SU-DHL-6 (cell line): ENCODE data around the gene LMTK3.

ENCODE experiments used
- H2AFZ ChIP-seq: fragments of 200-600 bp; sonication (generic); 2 replicates; pipeline ENCODE4 v1.6.1; 2014; ENCODE audit warnings: low read depth, mild to moderate bottlenecking, moderate library complexity, mixed read lengths, antibody characterized with exemption, low read length; ENCODE audit not compliant: severe bottlenecking
- H3F3A ChIP-seq: fragments of 200-600 bp; shearing (Covaris generic); 2 replicates; pipeline ENCODE4 v1.6.0; 2016; ENCODE audit warnings: antibody characterized with exemption, mild to moderate bottlenecking; ENCODE audit not compliant: insufficient read depth
- H3K27ac ChIP-seq: fragments of 200-600 bp; sonication (generic); 2 replicates; pipeline ENCODE4 v1.5.1; 2016; ENCODE audit warnings: low read depth, mild to moderate bottlenecking, low read length, moderate library complexity, mixed read lengths
- H3K27me3 ChIP-seq: fragments of 200-600 bp; sonication (generic), shearing (Covaris generic); 2 replicates; pipeline ENCODE4 v1.6.0; 2014; ENCODE audit warnings: mild to moderate bottlenecking, low read length
- H3K36me3 ChIP-seq: fragments of 200-600 bp; sonication (generic); 2 replicates; pipeline ENCODE4 v1.6.1; 2014; ENCODE audit warnings: mild to moderate bottlenecking, low read length, mixed read lengths
- H3K4me2 ChIP-seq: fragments of 300-600, 200-600 bp; shearing (Covaris generic), sonication (generic); 2 replicates; pipeline ENCODE4 v1.6.0; 2014; ENCODE audit warnings: low read length, low read depth, mild to moderate bottlenecking; ENCODE audit not compliant: poor library complexity, severe bottlenecking
- H3K4me3 ChIP-seq: fragments of 200-600 bp; sonication (generic); 2 replicates; pipeline ENCODE4 v1.5.1; 2014; ENCODE audit warnings: antibody characterized with exemption, low read length, mild to moderate bottlenecking, mixed read lengths; ENCODE audit not compliant: insufficient read depth, poor library complexity, severe bottlenecking
- H3K79me2 ChIP-seq: fragments of 200-600 bp; sonication (generic); 2 replicates; pipeline ENCODE4 v1.6.1; 2014; ENCODE audit warnings: mild to moderate bottlenecking, low read length, moderate library complexity; ENCODE audit not compliant: insufficient read depth
- H3K9ac ChIP-seq: fragments of 200-600 bp; sonication (generic); 2 replicates; pipeline ENCODE4 v1.7.0; 2014; ENCODE audit warnings: mild to moderate bottlenecking, low read length
- H3K9me2 ChIP-seq: fragments of 200-600 bp; sonication (generic); replicated peaks from 2 replicates; pipeline ENCODE4 v1.6.1; 2014; ENCODE audit warnings: low read length; ENCODE audit not compliant: insufficient read depth
- H3K9me3 ChIP-seq: fragments of 200-600 bp; sonication (generic); 2 replicates; pipeline ENCODE4 v1.6.1; 2014; ENCODE audit warnings: low read length, mixed read lengths; ENCODE audit not compliant: insufficient read depth
- H4K20me1 ChIP-seq: fragments of 200-600 bp; sonication (generic); 2 replicates; pipeline ENCODE4 v1.6.1; 2014; ENCODE audit warnings: low read depth, mild to moderate bottlenecking, antibody characterized with exemption, low read length, moderate library complexity, mixed read lengths
- EZH2phosphoT487 ChIP-seq: fragments of 200-600 bp; sonication (generic), shearing (Covaris generic); conservative IDR thresholded peaks from 2 replicates; pipeline ENCODE4 v1.6.1; 2018; ENCODE audit warnings: mild to moderate bottlenecking, antibody characterized with exemption, low read length, moderate library complexity, mixed read lengths
- TF ChIP-seq, protein P1 (sequence below): fragments of 200-600 bp; sonication (generic); IDR thresholded peaks from one replicate; pipeline ENCODE4 v1.5.1; 2017; ENCODE audit warnings: antibody characterized with exemption, mild to moderate bottlenecking, low read length, moderate library complexity; ENCODE audit not compliant: insufficient read depth, poor library complexity, severe bottlenecking

The LMTK3 gene

DNA sequence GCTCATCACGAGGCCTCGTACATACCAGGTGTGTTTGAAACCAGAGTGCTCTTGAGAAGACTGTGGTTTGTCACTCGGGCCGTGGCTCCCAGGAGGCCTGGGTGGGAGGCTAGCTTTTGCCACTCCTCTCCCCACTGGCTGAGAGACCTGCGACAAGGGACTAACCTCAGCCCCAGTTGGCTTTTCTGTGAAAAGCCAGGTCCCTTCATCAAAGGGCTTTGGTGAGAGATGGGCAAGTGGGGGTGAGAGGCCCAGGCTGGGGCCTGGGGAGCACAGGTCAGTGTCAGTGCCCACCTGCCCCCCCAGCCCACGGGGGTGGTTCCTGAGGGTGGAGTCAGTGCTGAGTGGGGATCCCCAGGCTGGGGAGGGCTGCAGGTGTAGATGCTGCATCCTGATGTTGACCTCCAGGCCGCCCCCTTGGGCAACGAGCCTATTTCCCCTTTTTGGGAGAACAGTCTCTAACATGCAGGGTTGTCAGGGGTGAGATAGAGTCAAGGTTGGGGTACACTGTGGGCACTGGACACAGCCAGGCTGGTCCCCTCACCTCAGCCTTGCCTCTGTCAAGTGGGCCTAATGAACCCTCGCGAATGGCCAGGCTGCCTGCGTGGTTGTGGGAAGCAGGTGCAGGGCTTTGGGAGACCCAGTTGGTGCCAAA, 55.6 kb downstream of the LMTK3 start:
- Histone ChIP-seq H3K9me2 (no peaks in the 10 kb centered on the region), H3K9ac (no peak overlapping the region), H3K36me3 (no peaks in the 10 kb centered on the region), H4K20me1 (no peaks in the 10 kb centered on the region), H2AFZ (no peak overlapping the region), H3K27me3 (no peaks in the 10 kb centered on the region), H3K27ac (no peak overlapping the region), H3K79me2 (peaks cover 5% of the 10 kb centered on the region), H3K4me3 (no peak overlapping the region), H3F3A (no peaks in the 10 kb centered on the region), H3K4me2 (no peak overlapping the region), H3K9me3 (no peaks in the 10 kb centered on the region)
- TF ChIP-seq, protein P1, sequence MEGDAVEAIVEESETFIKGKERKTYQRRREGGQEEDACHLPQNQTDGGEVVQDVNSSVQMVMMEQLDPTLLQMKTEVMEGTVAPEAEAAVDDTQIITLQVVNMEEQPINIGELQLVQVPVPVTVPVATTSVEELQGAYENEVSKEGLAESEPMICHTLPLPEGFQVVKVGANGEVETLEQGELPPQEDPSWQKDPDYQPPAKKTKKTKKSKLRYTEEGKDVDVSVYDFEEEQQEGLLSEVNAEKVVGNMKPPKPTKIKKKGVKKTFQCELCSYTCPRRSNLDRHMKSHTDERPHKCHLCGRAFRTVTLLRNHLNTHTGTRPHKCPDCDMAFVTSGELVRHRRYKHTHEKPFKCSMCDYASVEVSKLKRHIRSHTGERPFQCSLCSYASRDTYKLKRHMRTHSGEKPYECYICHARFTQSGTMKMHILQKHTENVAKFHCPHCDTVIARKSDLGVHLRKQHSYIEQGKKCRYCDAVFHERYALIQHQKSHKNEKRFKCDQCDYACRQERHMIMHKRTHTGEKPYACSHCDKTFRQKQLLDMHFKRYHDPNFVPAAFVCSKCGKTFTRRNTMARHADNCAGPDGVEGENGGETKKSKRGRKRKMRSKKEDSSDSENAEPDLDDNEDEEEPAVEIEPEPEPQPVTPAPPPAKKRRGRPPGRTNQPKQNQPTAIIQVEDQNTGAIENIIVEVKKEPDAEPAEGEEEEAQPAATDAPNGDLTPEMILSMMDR, result no peak
- TF ChIP-seq EZH2phosphoT487, result no peak

DNA sequence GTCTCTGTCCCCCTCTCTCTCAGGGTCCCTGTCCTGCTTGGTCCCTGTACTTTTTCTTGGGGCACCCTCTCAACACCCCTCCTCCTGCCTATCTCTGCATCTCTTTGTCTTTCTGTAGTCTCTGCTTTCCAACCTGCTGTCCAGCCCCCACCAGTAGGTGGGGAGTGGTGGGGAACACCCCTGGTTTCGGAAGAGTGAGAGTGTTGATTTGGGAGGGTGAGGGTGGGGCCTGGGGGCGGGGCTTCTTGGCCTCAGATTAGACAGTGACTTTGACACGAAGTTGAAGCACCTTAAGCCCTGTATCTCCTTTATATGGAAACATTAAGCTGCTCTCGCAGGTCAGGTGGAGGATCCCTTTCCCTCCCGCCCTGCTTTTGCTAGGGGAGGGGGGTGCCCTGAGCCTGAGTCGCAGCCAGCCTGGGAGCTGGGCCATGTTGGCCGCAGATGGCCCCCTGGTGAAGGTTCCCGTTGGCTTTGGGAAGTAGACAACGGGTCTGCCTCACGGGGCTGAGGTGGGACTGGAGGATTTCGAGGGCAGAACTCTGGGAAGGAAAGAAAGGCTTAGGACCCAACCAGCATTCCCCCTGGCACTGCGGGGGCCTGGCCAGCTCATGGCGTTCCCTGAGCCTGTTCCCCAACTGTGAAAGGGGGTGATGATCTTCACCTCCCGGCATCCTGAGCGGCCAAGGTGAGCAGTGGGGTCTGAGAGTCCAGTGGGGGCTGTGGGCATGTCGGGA, 56.3 kb downstream of the LMTK3 start, which contains the start of gene KCNJ14:
TSS of gene KCNJ14 (plus strand) at position 404 of the 737 bp plus-strand sequence. CDS start 6,151 bp downstream, outside the sequence.
- H3K36me3 ChIP-seq, result no peaks in the 10 kb centered on the region
- no peaks in the 10 kb centered on the region for H3F3A ChIP-seq
- no peaks in the 10 kb centered on the region for H4K20me1 ChIP-seq
- no peaks in the 10 kb centered on the region for H3K27me3 ChIP-seq
- no peaks in the 10 kb centered on the region for H3K9me3 ChIP-seq
- no peak within 1 kb of the TSS for H3K4me2 ChIP-seq
- TF ChIP-seq, protein P1, result no peak
- TF ChIP-seq EZH2phosphoT487, result no peak
- H3K27ac ChIP-seq, result no peak within 1 kb of the TSS
- H3K9ac ChIP-seq, result no peak within 1 kb of the TSS
- no peak within 1 kb of the TSS for H3K4me3 ChIP-seq
- H3K79me2 ChIP-seq, result peaks cover 5% of the 10 kb centered on the region
- H2AFZ ChIP-seq, result no peak within 1 kb of the TSS
- no peaks in the 10 kb centered on the region for H3K9me2 ChIP-seq

DNA sequence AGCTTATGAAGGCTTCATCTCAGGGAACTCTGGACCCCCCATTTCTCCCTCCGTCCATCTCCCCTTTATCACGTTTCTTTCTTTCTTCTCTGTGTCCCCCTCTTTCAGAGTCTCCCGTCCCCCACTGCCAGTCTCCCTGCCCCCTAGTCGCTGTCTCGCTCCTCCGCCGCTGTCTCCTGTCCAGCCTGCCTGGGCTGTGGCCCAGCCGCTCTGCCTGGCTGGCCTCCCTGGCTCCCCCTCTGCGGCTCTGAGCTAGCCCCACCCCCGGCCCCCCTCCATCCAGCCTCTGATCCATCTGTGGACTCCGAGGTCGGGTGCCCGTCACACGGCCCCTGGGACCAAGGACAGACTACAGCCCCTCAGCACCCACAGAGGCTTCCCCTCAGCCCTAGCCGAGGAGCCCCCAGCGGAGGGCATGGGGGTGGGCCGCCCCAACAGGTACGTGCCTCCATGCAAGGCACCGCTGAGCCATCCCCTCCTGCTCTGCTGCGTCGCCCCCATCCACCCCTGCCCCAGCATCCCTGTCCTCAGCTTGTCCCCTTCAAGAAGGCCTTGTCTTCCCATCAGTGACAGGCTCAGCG, 57.4 kb downstream of the LMTK3 start:
- H3K79me2 ChIP-seq, result peaks cover 5% of the 10 kb centered on the region
- no peaks in the 10 kb centered on the region for H3K9me3 ChIP-seq
- no peaks in the 10 kb centered on the region for H3K36me3 ChIP-seq
- no peaks in the 10 kb centered on the region for H4K20me1 ChIP-seq
- no peaks in the 10 kb centered on the region for H3K27me3 ChIP-seq
- no peak overlapping the region for H2AFZ ChIP-seq
- no peaks in the 10 kb centered on the region for H3K9me2 ChIP-seq
- H3K4me2 ChIP-seq, result no peak overlapping the region
- no peak overlapping the region for H3K4me3 ChIP-seq
- TF ChIP-seq, protein P1, result no peak
- TF ChIP-seq EZH2phosphoT487, result no peak
- H3K9ac ChIP-seq, result no peak overlapping the region
- no peak overlapping the region for H3K27ac ChIP-seq
- no peaks in the 10 kb centered on the region for H3F3A ChIP-seq
